Breast epithelium (tissue), 4 donors: ENCODE results near the gene DUSP21. TPM values are rescaled to one million over a fixed set of nuclear protein-coding genes. Genes with fewer than 3 reads are reported as not detected.
"Not testable (repeated sequence)": the region's sequence is repeated elsewhere in the genome, so short reads cannot be mapped to it uniquely, and the experiment has no call there.

Experiments used
- DNase-seq, 2 donors: peaks; one replicate each; pipeline ENCODE4 v3.0.0-alpha.2; 2019; ENCODE audit warnings: low spot score in 2 of 2
- H3K27ac ChIP-seq, 2 donors: fragments of 200-600 bp; sonication (generic) in 1 of 2; one replicate each; pipeline ENCODE4 v1.5.1; 2016 to 2019; ENCODE audit warnings: mild to moderate bottlenecking in 1 of 2
- H3K27me3 ChIP-seq, 2 donors: fragments of 200-600 bp; sonication (generic) in 1 of 2; one replicate each; pipeline versions ENCODE4 v1.5.1 to v1.6.0; 2017 to 2019; ENCODE audit warnings: control low read depth in 1 of 2, mild to moderate bottlenecking in 1 of 2
- H3K36me3 ChIP-seq: fragments of 200-600 bp; one replicate; pipeline ENCODE4 v1.5.1; 2019
- H3K4me1 ChIP-seq, 2 donors: fragments of 200-600 bp; sonication (generic); one replicate each; pipeline ENCODE4 v1.5.1; 2016 to 2019; ENCODE audit warnings: control low read depth in 1 of 2
- H3K4me3 ChIP-seq, 3 donors: fragments of 200-600 bp; sonication (generic); 1 replicate in 2 of 3; 2 replicates in 1 of 3; pipeline ENCODE4 v1.5.1; 2016 to 2019; ENCODE audit warnings: mild to moderate bottlenecking in 3 of 3, moderate library complexity in 2 of 3
- H3K9me3 ChIP-seq, 2 donors: fragments of 200-600 bp; sonication (generic) in 1 of 2; one replicate each; pipeline ENCODE4 v1.5.1; 2016 to 2019; ENCODE audit warnings: control low read depth in 1 of 2
- POLR2A ChIP-seq: fragments of 450-650 bp; IDR thresholded peaks from one replicate; pipeline ENCODE4 v1.6.1; 2016; ENCODE audit warnings: antibody characterized with exemption, mild to moderate bottlenecking, moderate library complexity
- POLR2AphosphoS5 ChIP-seq, 3 donors: sonication (generic); formaldehyde crosslinking; IDR thresholded peaks; one replicate each; pipeline ENCODE4 v1.6.1; 2017; ENCODE audit warnings: antibody characterized with exemption in 3 of 3
- intact Hi-C: fragments of 100-400 bp; cut with DNase I; formaldehyde crosslinking; loops from one replicate; pipeline ENCODE4 v1.15.1; 2023; ENCODE audit warnings: low total_unique reads
- total RNA-seq, 3 donors: library from RNA; depleted of rRNA; stranded (reverse); fragments of >200 nt; gene quantifications; one replicate each; pipeline ENCODE4 v1.1.0, GENCODE V29; 2016
- TF ChIP-seq, protein P1 (sequence below), 3 donors: fragments of 450-650 bp; IDR thresholded peaks; one replicate each; pipeline ENCODE4 v1.5.1; 2016 to 2017; ENCODE audit warnings: antibody characterized with exemption in 3 of 3, mild to moderate bottlenecking in 3 of 3, moderate library complexity in 3 of 3

Gene DUSP21
- total RNA-seq, 3 donors from 2014 or later, result not detected

DNA sequence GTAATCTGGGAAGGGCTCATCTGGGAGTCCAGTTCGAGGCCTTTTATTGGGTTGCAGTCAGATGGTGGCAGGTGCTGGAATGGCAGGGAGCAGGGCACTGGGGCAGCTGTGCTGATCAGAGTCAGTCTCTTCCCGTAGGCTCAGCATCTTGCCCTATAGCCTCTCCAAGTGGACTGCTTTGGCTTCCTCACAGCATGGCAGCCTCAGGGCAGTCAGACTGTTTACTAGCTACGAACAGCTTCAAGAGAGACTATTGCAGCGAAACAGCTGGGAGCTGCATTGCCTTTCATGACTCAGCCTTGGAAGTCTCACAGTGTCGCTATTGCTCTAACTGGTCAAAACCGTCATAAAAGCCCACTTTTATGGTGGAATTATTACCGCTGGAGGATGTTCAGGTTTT is 26.8 kb upstream of the DUSP21 start:
- no peak overlapping the region for H3K27ac ChIP-seq
- no peak overlapping the region for H3K4me3 ChIP-seq
- no peaks in the 10 kb centered on the region for H3K4me1 ChIP-seq
- no peaks in the 10 kb centered on the region for H3K9me3 ChIP-seq
- intact Hi-C loops, result no loop called here
- TF ChIP-seq, protein P1, sequence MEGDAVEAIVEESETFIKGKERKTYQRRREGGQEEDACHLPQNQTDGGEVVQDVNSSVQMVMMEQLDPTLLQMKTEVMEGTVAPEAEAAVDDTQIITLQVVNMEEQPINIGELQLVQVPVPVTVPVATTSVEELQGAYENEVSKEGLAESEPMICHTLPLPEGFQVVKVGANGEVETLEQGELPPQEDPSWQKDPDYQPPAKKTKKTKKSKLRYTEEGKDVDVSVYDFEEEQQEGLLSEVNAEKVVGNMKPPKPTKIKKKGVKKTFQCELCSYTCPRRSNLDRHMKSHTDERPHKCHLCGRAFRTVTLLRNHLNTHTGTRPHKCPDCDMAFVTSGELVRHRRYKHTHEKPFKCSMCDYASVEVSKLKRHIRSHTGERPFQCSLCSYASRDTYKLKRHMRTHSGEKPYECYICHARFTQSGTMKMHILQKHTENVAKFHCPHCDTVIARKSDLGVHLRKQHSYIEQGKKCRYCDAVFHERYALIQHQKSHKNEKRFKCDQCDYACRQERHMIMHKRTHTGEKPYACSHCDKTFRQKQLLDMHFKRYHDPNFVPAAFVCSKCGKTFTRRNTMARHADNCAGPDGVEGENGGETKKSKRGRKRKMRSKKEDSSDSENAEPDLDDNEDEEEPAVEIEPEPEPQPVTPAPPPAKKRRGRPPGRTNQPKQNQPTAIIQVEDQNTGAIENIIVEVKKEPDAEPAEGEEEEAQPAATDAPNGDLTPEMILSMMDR (IDR thresholded peaks at IDR 0.05), result no peak
- TF ChIP-seq POLR2AphosphoS5 (IDR thresholded peaks at IDR 0.05) (no peak), POLR2A (no peak)
- H3K36me3 ChIP-seq, result no peaks in the 10 kb centered on the region
- no peak for DNase-seq
- peaks cover 0 to 3% of the 10 kb centered on the region in 2 donors for H3K27me3 ChIP-seq

- intact Hi-C loops, result no loop called here
- no peaks in the 10 kb centered on the region for H3K9me3 ChIP-seq
- H3K36me3 ChIP-seq, result no peaks in the 10 kb centered on the region
- H3K27ac ChIP-seq, result no peak overlapping the region
- TF ChIP-seq, protein P1 (IDR thresholded peaks at IDR 0.05), result no peak
- TF ChIP-seq POLR2A, result no peak
- TF ChIP-seq POLR2AphosphoS5 (IDR thresholded peaks at IDR 0.05), result no peak
- H3K4me1 ChIP-seq, result no peaks in the 10 kb centered on the region
- no peak for DNase-seq
- no peak overlapping the region for H3K4me3 ChIP-seq
- peaks cover 0 to 3% of the 10 kb centered on the region in 2 donors for H3K27me3 ChIP-seq
Observed at GRCh38 chrX:44822601-44823000, 21.2 kb upstream of the DUSP21 start.

- H3K4me1 ChIP-seq, H3K36me3 ChIP-seq, H3K27ac ChIP-seq, H3K27me3 ChIP-seq, intact Hi-C loops, H3K9me3 ChIP-seq, DNase-seq, H3K4me3 ChIP-seq: not testable (repeated sequence)
Observed at GRCh38 chrX:44823193-44823592, 20.6 kb upstream of the DUSP21 start.

DNA sequence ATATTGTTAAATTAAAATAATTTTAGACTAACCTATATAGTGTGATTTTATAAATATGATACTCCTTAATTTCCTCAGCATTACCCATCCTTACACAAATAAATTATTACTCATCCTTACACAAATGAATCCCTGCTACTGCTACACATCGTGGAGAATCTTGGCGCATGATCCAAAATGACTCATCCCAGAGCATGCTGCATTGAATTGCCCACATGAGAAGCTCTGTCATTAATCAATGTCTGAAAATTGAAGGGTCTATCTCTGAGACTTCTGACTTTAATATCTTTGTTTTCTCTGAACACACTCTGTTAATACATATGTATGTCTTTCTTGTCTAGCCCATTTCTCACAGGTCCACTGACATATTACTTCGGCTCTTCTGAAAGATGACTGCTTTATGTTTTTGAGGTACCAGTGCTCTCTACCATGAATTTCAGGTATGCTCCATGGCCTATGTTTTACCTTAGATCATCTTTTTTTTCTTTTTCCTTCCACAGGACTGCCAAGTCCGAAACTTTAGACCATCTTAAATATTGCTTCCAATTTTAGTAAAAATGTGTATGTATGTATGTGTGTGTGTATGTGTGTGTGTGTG is 15.7 kb upstream of the DUSP21 start:
- intact Hi-C loops, result no loop called here
- H3K4me1 ChIP-seq, result no peaks in the 10 kb centered on the region
- TF ChIP-seq POLR2A (no peak), POLR2AphosphoS5 (IDR thresholded peaks at IDR 0.05) (no peak)
- TF ChIP-seq, protein P1 (IDR thresholded peaks at IDR 0.05), result no peak
- no peak overlapping the region for H3K4me3 ChIP-seq
- H3K9me3 ChIP-seq, result no peaks in the 10 kb centered on the region
- H3K27ac ChIP-seq, result no peak overlapping the region
- no peak for DNase-seq
- no peaks in the 10 kb centered on the region for H3K36me3 ChIP-seq
- H3K27me3 ChIP-seq, result peaks cover 0 to 11% of the 10 kb centered on the region in 2 donors

GRCh38 chrX:44829832-44830231 is 14.0 kb upstream of the DUSP21 start:
- Histone ChIP-seq H3K36me3 (no peaks in the 10 kb centered on the region), H3K4me1 (no peaks in the 10 kb centered on the region), H3K4me3 (no peak overlapping the region), H3K27ac (no peak overlapping the region), H3K9me3 (no peaks in the 10 kb centered on the region), H3K27me3 (peaks cover 0 to 11% of the 10 kb centered on the region in 2 donors)
- DNase-seq, result no peak
- intact Hi-C loops, result no loop called here
- no peak for TF ChIP-seq POLR2AphosphoS5 (IDR thresholded peaks at IDR 0.05)

DNA sequence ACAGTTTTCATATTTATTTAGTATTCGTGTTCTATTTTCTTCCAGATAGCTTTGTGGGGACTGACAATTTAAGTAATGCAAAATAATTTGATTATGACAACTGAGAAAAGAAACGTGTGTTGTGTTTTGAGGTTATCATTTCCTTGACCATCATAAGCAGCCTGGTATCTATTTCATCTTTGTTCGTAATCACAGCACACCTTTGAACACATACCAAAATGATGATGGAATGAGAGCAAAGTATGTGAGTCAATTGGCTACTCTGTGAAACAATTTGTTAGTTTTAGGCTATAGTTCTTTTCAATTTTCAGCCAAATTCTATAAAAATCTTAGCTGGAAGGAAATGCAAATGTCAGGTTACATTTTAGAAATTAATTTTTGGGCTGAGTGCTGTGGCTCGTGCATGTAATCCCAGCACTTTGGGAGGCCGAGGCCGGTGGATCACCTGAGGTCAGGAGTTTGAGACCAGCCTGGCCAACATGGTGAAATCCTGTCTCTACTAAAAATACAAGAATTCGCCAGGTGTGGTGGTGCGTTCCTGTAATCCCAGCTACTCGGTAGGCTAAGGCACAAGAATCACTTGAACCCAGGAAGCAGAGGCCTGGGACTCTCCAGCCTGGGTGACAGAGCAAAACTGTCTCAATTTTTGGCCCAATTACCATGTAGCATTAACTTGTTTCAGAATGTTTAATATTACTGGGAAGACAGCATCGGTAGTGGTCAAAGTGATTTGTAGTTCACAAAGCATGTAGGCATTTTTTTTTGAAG is 1.1 kb upstream of the DUSP21 start:
- DNase-seq, result no peak
- intact Hi-C loops, result no loop called here
- H3K27me3 ChIP-seq, result no peaks in the 10 kb centered on the region
- no peaks in the 10 kb centered on the region for H3K36me3 ChIP-seq
- no peak for TF ChIP-seq POLR2AphosphoS5 (IDR thresholded peaks at IDR 0.05)
- no peak for TF ChIP-seq POLR2A
- TF ChIP-seq, protein P1 (IDR thresholded peaks at IDR 0.05), result no peak
- H3K27ac ChIP-seq, result no peak overlapping the region
- no peaks in the 10 kb centered on the region for H3K4me1 ChIP-seq
- H3K9me3 ChIP-seq, result no peaks in the 10 kb centered on the region
- H3K4me3 ChIP-seq, result no peak overlapping the region
